HFF-Myc (cell line): ENCODE data around the gene SPINT3.

Experiments
- DNase-seq: peaks from one replicate; pipeline ENCODE4 v3.0.0-alpha.2; 2011; ENCODE audit warnings: low read depth; ENCODE audit errors: extremely low read depth
- H3K4me3 ChIP-seq: replicated peaks from 2 replicates; pipeline ENCODE4 v1.5.1; 2011; ENCODE audit warnings: low read depth, mild to moderate bottlenecking, control low read depth, low read length
- TF ChIP-seq, protein P1 (sequence below): IDR thresholded peaks from 2 replicates; pipeline ENCODE4 v1.5.1; 2012; ENCODE audit warnings: mild to moderate bottlenecking, low read depth, low read length, control low read depth; ENCODE audit errors: missing control alignments

SPINT3 gene

DNA sequence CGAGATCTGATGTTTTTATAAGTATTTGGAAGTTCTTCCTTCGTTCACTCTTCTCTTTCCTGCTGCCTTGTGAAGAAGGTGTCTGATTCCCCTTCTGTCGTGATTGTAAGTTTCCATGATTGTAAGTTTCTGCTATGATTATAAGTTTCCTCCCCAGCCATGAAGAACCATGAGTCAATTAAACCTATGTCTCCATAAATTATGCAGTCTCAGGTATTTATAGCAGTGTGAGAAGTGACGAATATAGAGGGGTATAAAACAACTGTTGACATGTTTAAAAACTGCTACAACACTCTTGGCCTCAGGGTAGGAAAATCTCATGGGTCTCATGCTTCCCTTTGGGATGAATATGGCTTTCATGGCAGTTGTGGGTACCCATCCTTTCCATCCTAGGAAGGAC, 51.7 kb downstream of the SPINT3 start:
- DNase-seq: no peak
- TF ChIP-seq, protein P1, sequence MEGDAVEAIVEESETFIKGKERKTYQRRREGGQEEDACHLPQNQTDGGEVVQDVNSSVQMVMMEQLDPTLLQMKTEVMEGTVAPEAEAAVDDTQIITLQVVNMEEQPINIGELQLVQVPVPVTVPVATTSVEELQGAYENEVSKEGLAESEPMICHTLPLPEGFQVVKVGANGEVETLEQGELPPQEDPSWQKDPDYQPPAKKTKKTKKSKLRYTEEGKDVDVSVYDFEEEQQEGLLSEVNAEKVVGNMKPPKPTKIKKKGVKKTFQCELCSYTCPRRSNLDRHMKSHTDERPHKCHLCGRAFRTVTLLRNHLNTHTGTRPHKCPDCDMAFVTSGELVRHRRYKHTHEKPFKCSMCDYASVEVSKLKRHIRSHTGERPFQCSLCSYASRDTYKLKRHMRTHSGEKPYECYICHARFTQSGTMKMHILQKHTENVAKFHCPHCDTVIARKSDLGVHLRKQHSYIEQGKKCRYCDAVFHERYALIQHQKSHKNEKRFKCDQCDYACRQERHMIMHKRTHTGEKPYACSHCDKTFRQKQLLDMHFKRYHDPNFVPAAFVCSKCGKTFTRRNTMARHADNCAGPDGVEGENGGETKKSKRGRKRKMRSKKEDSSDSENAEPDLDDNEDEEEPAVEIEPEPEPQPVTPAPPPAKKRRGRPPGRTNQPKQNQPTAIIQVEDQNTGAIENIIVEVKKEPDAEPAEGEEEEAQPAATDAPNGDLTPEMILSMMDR: no peak
- H3K4me3 ChIP-seq: no peak overlapping the region

DNA sequence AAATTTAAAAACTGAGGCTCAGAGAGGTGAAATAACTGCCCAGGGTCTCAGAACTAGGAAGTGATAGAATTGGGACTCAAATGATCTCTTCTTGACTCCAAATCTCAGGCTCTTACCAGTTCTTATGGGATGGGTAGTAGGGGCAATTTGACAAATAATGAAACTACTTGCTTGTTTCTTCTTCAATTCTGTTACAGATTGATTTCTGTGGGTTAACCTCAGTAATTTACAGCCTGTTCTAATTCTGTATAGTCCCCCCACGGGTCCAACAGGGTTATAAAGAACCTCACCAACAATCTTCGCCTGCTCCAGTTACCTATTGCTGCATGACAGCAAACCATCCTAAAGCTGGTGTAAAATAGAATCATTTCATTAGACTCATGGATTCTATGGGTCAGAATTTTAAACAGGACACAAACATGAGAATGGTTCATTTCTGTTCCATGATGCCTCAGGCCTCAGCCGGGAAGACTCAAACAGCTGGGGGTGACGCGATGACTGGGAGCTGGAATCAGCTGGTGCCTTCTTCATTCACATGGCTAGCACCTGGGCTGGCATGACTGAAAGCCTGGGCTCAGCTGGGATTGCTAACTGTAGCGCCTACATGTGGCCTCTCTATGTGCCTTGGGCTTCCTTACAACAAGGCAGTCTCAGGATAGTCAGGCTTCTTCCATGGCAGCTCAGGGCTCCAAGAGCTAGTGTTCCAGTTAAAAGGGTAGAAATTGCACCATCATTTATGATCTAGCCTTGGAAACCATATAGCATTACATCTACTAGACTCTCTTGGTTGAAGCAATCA, 52.5 kb downstream of the SPINT3 start:
- DNase-seq: no peak
- TF ChIP-seq, protein P1: no peak
- H3K4me3 ChIP-seq: no peak overlapping the region
